ENCODE data around the gene CDC7. TPM values are rescaled to one million over a fixed set of nuclear protein-coding genes. Genes with fewer than 3 reads are reported as not detected.

The CDC7 gene
- total and polyA plus RNA-seq, 9 of the 15 experiments (the other 6 are each of a cell fraction or from before 2014, with no cell fraction given), result 22.3 to 66.8 (median 44.2) TPM

DNA sequence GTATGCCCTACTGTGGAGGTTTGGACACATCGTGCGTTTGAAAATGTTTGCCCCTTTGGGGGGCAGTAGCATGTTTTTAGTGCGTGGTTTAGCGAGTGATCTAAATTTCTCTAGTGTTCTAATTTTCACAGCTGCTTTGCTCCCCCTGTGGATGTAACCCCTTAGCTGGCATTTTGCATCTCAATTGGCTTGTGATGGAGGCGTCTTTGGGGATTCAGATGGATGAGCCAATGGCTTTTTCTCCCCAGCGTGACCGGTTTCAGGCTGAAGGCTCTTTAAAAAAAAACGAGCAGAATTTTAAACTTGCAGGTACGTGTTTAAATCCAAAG is 836 bp downstream of the CDC7 start (continued):
- TF ChIP-seq ZNF589 (CRISPR knock-in tag; IDR thresholded peaks at IDR 0.05; ENCODE audit: low read depth) (0 out of 2 replicates have a peak, but pooled peaks have one; percentile 10), ZNF175 (CRISPR knock-in tag; IDR thresholded peaks at IDR 0.05; ENCODE audit: low read depth) (no peak), ZNF780A (CRISPR knock-in tag; IDR thresholded peaks at IDR 0.05) (no peak), ZNF239 (CRISPR knock-in tag; IDR thresholded peaks at IDR 0.05) (no peak), OTX1 (CRISPR knock-in tag; IDR thresholded peaks at IDR 0.05) (no peak), CTBP1 (IDR thresholded peaks at IDR 0.05; ENCODE audit: borderline replicate concordance) (peak; percentile 13; the same call in 1 of the 2 replicates), FOSL1 (tag; conservative IDR thresholded peaks at IDR 0.05) (peak; percentile 37; the same call in 1 of the 2 replicates), ZNF197 (CRISPR knock-in tag; IDR thresholded peaks at IDR 0.05; ENCODE audit: low read depth) (no peak), ZFX (CRISPR knock-in tag; IDR thresholded peaks at IDR 0.05) (peak; percentile 43; the same call in 1 of the 2 replicates), MYBL2 (IDR thresholded peaks at IDR 0.05; ENCODE audit: low read depth) (0 out of 2 replicates have a peak, but pooled peaks have one; percentile 32), MYBL2 (CRISPR knock-in tag; IDR thresholded peaks at IDR 0.05; ENCODE audit: borderline replicate concordance) (no peak), ZNF41 (CRISPR knock-in tag; conservative IDR thresholded peaks at IDR 0.05) (no peak), RBM34 (IDR thresholded peaks at IDR 0.05; ENCODE audit: borderline replicate concordance, insufficient read depth, low read length) (no peak), ZNF561 (CRISPR knock-in tag; conservative IDR thresholded peaks at IDR 0.05) (no peak), SMARCC2 (IDR thresholded peaks at IDR 0.05; ENCODE audit: low read depth) (no peak), EP300 (IDR thresholded peaks at IDR 0.05; ENCODE audit: low read length) (no peak), HDAC3 (IDR thresholded peaks at IDR 0.05; ENCODE audit: borderline replicate concordance, partially characterized antibody) (peak; percentile 30), ELF2 (CRISPR knock-in tag; IDR thresholded peaks at IDR 0.05) (no peak)
- TF ChIP-seq, protein P1, sequence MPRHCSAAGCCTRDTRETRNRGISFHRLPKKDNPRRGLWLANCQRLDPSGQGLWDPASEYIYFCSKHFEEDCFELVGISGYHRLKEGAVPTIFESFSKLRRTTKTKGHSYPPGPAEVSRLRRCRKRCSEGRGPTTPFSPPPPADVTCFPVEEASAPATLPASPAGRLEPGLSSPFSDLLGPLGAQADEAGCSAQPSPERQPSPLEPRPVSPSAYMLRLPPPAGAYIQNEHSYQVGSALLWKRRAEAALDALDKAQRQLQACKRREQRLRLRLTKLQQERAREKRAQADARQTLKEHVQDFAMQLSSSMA (CRISPR knock-in tag; IDR thresholded peaks at IDR 0.05), result 0 out of 2 replicates have a peak, but pooled peaks have one; percentile 37
- TF ChIP-seq, protein P2, sequence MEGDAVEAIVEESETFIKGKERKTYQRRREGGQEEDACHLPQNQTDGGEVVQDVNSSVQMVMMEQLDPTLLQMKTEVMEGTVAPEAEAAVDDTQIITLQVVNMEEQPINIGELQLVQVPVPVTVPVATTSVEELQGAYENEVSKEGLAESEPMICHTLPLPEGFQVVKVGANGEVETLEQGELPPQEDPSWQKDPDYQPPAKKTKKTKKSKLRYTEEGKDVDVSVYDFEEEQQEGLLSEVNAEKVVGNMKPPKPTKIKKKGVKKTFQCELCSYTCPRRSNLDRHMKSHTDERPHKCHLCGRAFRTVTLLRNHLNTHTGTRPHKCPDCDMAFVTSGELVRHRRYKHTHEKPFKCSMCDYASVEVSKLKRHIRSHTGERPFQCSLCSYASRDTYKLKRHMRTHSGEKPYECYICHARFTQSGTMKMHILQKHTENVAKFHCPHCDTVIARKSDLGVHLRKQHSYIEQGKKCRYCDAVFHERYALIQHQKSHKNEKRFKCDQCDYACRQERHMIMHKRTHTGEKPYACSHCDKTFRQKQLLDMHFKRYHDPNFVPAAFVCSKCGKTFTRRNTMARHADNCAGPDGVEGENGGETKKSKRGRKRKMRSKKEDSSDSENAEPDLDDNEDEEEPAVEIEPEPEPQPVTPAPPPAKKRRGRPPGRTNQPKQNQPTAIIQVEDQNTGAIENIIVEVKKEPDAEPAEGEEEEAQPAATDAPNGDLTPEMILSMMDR (IDR thresholded peaks at IDR 0.05 in 2 of 3, conservative IDR thresholded peaks at IDR 0.05 in 1 of 3; ENCODE audit: insufficient read depth in 2 of 3, low read depth in 1 of 3, low read length in 3 of 3), result 0 out of 6 replicates have a peak, but pooled peaks of 1 of the 3 experiments have one; percentile 4
- TF ChIP-seq, protein P3, sequence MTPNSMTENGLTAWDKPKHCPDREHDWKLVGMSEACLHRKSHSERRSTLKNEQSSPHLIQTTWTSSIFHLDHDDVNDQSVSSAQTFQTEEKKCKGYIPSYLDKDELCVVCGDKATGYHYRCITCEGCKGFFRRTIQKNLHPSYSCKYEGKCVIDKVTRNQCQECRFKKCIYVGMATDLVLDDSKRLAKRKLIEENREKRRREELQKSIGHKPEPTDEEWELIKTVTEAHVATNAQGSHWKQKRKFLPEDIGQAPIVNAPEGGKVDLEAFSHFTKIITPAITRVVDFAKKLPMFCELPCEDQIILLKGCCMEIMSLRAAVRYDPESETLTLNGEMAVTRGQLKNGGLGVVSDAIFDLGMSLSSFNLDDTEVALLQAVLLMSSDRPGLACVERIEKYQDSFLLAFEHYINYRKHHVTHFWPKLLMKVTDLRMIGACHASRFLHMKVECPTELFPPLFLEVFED (CRISPR knock-in tag; conservative IDR thresholded peaks at IDR 0.05), result no peak
- TF ChIP-seq, protein P4, sequence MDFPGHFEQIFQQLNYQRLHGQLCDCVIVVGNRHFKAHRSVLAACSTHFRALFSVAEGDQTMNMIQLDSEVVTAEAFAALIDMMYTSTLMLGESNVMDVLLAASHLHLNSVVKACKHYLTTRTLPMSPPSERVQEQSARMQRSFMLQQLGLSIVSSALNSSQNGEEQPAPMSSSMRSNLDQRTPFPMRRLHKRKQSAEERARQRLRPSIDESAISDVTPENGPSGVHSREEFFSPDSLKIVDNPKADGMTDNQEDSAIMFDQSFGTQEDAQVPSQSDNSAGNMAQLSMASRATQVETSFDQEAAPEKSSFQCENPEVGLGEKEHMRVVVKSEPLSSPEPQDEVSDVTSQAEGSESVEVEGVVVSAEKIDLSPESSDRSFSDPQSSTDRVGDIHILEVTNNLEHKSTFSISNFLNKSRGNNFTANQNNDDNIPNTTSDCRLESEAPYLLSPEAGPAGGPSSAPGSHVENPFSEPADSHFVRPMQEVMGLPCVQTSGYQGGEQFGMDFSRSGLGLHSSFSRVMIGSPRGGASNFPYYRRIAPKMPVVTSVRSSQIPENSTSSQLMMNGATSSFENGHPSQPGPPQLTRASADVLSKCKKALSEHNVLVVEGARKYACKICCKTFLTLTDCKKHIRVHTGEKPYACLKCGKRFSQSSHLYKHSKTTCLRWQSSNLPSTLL (IDR thresholded peaks at IDR 0.05), result no peak
